ENCODE measurements around the gene CD200R1L. TPM values are rescaled to one million over a fixed set of nuclear protein-coding genes. Genes with fewer than 3 reads are reported as not detected.

Gene CD200R1L
- total and polyA plus RNA-seq, 9 of the 15 experiments (the other 6 are each of a cell fraction or from before 2014, with no cell fraction given) = not detected

GRCh38 chr3:112767177-112767576 lies 79.5 kb downstream of the CD200R1L start (continued):
- TF ChIP-seq, protein P1, sequence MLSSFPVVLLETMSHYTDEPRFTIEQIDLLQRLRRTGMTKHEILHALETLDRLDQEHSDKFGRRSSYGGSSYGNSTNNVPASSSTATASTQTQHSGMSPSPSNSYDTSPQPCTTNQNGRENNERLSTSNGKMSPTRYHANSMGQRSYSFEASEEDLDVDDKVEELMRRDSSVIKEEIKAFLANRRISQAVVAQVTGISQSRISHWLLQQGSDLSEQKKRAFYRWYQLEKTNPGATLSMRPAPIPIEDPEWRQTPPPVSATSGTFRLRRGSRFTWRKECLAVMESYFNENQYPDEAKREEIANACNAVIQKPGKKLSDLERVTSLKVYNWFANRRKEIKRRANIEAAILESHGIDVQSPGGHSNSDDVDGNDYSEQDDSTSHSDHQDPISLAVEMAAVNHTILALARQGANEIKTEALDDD (IDR thresholded peaks at IDR 0.05) = no peak
- TF ChIP-seq, protein P2, sequence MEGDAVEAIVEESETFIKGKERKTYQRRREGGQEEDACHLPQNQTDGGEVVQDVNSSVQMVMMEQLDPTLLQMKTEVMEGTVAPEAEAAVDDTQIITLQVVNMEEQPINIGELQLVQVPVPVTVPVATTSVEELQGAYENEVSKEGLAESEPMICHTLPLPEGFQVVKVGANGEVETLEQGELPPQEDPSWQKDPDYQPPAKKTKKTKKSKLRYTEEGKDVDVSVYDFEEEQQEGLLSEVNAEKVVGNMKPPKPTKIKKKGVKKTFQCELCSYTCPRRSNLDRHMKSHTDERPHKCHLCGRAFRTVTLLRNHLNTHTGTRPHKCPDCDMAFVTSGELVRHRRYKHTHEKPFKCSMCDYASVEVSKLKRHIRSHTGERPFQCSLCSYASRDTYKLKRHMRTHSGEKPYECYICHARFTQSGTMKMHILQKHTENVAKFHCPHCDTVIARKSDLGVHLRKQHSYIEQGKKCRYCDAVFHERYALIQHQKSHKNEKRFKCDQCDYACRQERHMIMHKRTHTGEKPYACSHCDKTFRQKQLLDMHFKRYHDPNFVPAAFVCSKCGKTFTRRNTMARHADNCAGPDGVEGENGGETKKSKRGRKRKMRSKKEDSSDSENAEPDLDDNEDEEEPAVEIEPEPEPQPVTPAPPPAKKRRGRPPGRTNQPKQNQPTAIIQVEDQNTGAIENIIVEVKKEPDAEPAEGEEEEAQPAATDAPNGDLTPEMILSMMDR (IDR thresholded peaks at IDR 0.05 in 2 of 3, conservative IDR thresholded peaks at IDR 0.05 in 1 of 3; ENCODE audit: insufficient read depth in 2 of 3, low read depth in 1 of 3, low read length in 3 of 3) = peak in 1 of 3 experiments; percentile 21; a peak in 2 of 6 replicates
- TF ChIP-seq SNIP1 (IDR thresholded peaks at IDR 0.05; ENCODE audit: low read depth) (no peak), ETV5 (CRISPR knock-in tag; IDR thresholded peaks at IDR 0.05; ENCODE audit: low read depth) (no peak), GTF3C2 (IDR thresholded peaks at IDR 0.05; ENCODE audit: borderline replicate concordance, extremely low read depth, insufficient read length) (no peak), NCOA2 (IDR thresholded peaks at IDR 0.05; ENCODE audit: partially characterized antibody in 2 of 2) (no peak), IFI16 (CRISPR knock-in tag; IDR thresholded peaks at IDR 0.05) (no peak), POLR2G (IDR thresholded peaks at IDR 0.05; ENCODE audit: low read depth, low read length) (no peak), CSDE1 (IDR thresholded peaks at IDR 0.05) (no peak), ARNT (IDR thresholded peaks at IDR 0.05) (no peak), RCOR1 (IDR thresholded peaks at IDR 0.05; ENCODE audit: borderline replicate concordance in 1 of 2, low read depth in 2 of 2, low read length in 2 of 2) (no peak), MYBL2 (IDR thresholded peaks at IDR 0.05; ENCODE audit: low read depth) (no peak), MYBL2 (CRISPR knock-in tag; IDR thresholded peaks at IDR 0.05; ENCODE audit: borderline replicate concordance) (no peak)
- TF ChIP-seq, protein P3, sequence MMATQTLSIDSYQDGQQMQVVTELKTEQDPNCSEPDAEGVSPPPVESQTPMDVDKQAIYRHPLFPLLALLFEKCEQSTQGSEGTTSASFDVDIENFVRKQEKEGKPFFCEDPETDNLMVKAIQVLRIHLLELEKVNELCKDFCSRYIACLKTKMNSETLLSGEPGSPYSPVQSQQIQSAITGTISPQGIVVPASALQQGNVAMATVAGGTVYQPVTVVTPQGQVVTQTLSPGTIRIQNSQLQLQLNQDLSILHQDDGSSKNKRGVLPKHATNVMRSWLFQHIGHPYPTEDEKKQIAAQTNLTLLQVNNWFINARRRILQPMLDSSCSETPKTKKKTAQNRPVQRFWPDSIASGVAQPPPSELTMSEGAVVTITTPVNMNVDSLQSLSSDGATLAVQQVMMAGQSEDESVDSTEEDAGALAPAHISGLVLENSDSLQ (IDR thresholded peaks at IDR 0.05) = no peak
